Stimulated activated naive B cell treated with anti-CD40 and anti-IgM and Interleukin-4, amounts not matched to agents 10 μg/mL and 1 μg/mL and 100 μg/mL, for 72 hours (primary cell): Measurements from ENCODE around the gene KLHL22.
"Not testable (repeated sequence)": the region's sequence is repeated elsewhere in the genome, so short reads cannot be mapped to it uniquely, and the experiment has no call there.

Experiments used
- ATAC-seq, 2 donors: fragments of 150-1000 bp; cut with Tn5 transposase; replicated peaks; 2 replicates each; pipeline ENCODE4 v1.10.0; 2021; ENCODE audit warnings: moderate library complexity in 1 of 2
- DNase-seq: peaks from one replicate; pipeline ENCODE4 v3.0.0; 2021
- H3K27ac Mint-ChIP-seq: one replicate; pipeline ENCODE4 v1.8.0; 2022; ENCODE audit warnings: mild to moderate bottlenecking, mixed read lengths
- H3K27me3 Mint-ChIP-seq, 2 donors: one replicate each; pipeline ENCODE4 v1.8.0; 2022; ENCODE audit warnings: mixed read lengths in 2 of 2
- H3K36me3 Mint-ChIP-seq, 2 donors: one replicate each; pipeline ENCODE4 v1.8.0; 2022; ENCODE audit warnings: mixed read lengths in 2 of 2, mild to moderate bottlenecking in 1 of 2
- H3K4me1 Mint-ChIP-seq, 2 donors: one replicate each; pipeline ENCODE4 v1.8.0; 2022; ENCODE audit warnings: mixed read lengths in 2 of 2, mild to moderate bottlenecking in 1 of 2
- H3K4me3 Mint-ChIP-seq, 2 donors: one replicate each; pipeline ENCODE4 v1.8.0; 2022; ENCODE audit warnings: mild to moderate bottlenecking in 2 of 2, mixed read lengths in 2 of 2, moderate library complexity in 1 of 2
- H3K9me3 Mint-ChIP-seq, 2 donors: one replicate each; pipeline ENCODE4 v1.8.0; 2022; ENCODE audit warnings: mixed read lengths in 2 of 2, mild to moderate bottlenecking in 1 of 2

KLHL22 gene

GRCh38 chr22:20498913-20499312 is 3.3 kb upstream of the KLHL22 start:
- Mint-ChIP-seq H3K36me3 (no peaks in the 10 kb centered on the region), H3K27ac (no peak overlapping the region), H3K27me3 (no peaks in the 10 kb centered on the region), H3K9me3 (no peaks in the 10 kb centered on the region), H3K4me3 (no peak overlapping the region), H3K4me1 (peaks cover 7 to 14% of the 10 kb centered on the region in 2 donors)
- DNase-seq (no peak), ATAC-seq (no peak)

GRCh38 chr22:20497426-20497825 is 1.8 kb upstream of the KLHL22 start:
- no peak for ATAC-seq
- Mint-ChIP-seq H3K27ac (no peak overlapping the region), H3K27me3 (no peaks in the 10 kb centered on the region), H3K36me3 (no peaks in the 10 kb centered on the region), H3K4me1 (peaks cover 11 to 21% of the 10 kb centered on the region in 2 donors), H3K9me3 (no peaks in the 10 kb centered on the region), H3K4me3 (no peak overlapping the region)
- DNase-seq, result no peak

- Mint-ChIP-seq H3K36me3 (no peaks in the 10 kb centered on the region), H3K27me3 (no peaks in the 10 kb centered on the region), H3K4me1 (peaks cover 19 to 30% of the 10 kb centered on the region in 2 donors), H3K4me3 (peak overlapping the region; percentile 95 to 97), H3K9me3 (no peaks in the 10 kb centered on the region), H3K27ac (peak overlapping the region; percentile 93)
- peak; percentile 94 to 97 for ATAC-seq
- peak; percentile 94 for DNase-seq
These were observed 476 bp upstream of the KLHL22 start for GRCh38 chr22:20495861-20496681.

GRCh38 chr22:20491346-20491745 is 4.2 kb downstream of the KLHL22 start:
- no peak for ATAC-seq
- H3K27ac Mint-ChIP-seq, result no peak overlapping the region
- peaks cover 33 to 60% of the 10 kb centered on the region in 2 donors for H3K4me1 Mint-ChIP-seq

DNA sequence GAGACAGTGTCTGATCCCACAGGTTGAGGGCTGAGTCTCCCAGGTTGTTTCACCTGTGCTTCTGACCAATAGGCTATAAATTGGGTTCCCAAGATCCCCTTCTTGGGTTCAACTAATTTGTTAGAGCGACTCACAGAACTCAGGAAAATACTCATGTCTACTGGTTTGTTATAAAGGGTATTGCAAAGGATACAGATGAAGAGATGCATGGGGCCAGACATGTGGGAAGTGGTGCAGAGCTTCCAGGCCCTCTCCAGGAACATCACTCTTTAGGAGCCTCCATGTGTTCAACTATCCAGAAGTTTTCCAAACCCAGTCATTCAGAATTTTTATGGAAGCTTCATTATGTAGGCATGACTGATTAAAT is 4.7 kb downstream of the KLHL22 start:
- Mint-ChIP-seq H3K36me3 (peaks cover 11 to 25% of the 10 kb centered on the region in 2 donors), H3K27ac (peak overlapping the region; percentile 9), H3K27me3 (no peaks in the 10 kb centered on the region), H3K4me3 (no peak overlapping the region), H3K9me3 (no peaks in the 10 kb centered on the region), H3K4me1 (peaks cover 34 to 60% of the 10 kb centered on the region in 2 donors)
- no peak for DNase-seq
- no peak for ATAC-seq

More at GRCh38 chr22:20491346-20491745, 4.2 kb downstream of the KLHL22 start:
- peaks cover 8 to 22% of the 10 kb centered on the region in 2 donors for H3K36me3 Mint-ChIP-seq
- H3K4me3 Mint-ChIP-seq, result no peak overlapping the region
- DNase-seq, result no peak
- H3K27me3 Mint-ChIP-seq, result no peaks in the 10 kb centered on the region
- H3K9me3 Mint-ChIP-seq, result no peaks in the 10 kb centered on the region

DNA sequence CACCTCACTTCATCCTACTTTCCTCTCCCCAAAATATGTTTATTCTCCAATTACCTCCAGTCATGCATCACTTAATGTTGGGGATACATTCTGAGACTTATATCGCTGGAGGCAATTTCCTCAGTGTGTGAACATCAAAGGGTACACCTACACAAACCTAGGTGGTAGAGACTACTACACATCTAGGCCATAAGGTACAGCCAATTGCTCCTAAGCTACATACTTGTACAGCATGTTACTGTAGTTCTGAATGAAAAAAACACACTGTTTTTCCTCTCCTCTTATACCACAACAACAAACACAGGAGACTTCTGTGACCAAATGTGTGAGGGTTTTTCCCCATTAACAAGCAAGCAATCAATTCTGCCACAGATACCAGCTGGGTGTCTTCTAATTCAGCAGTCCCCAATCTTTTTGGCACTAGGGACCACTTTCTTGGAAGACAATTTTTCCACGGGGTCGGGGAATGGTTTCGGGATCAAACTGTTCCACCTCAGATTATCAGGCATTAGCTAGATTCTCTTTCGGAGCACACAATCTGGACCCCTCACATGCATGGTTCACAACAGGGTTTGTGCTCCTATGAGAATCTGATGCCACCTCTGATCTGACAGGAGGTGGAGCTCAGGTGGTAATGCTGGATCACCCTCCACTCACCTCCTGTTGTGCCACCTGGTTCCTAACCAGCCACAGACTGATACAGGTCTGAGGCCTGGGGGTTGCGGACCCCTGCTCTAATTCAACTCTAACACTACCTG is 5.2 kb downstream of the KLHL22 start:
- H3K9me3 Mint-ChIP-seq, result no peaks in the 10 kb centered on the region
- H3K4me3 Mint-ChIP-seq, result no peak overlapping the region
- H3K27me3 Mint-ChIP-seq, result no peaks in the 10 kb centered on the region
- H3K36me3 Mint-ChIP-seq, result peaks cover 11 to 27% of the 10 kb centered on the region in 2 donors
- DNase-seq (no peak), ATAC-seq (no peak)
- H3K4me1 Mint-ChIP-seq, result peaks cover 34 to 61% of the 10 kb centered on the region in 2 donors
- H3K27ac Mint-ChIP-seq, result peak overlapping the region; percentile 9

DNA sequence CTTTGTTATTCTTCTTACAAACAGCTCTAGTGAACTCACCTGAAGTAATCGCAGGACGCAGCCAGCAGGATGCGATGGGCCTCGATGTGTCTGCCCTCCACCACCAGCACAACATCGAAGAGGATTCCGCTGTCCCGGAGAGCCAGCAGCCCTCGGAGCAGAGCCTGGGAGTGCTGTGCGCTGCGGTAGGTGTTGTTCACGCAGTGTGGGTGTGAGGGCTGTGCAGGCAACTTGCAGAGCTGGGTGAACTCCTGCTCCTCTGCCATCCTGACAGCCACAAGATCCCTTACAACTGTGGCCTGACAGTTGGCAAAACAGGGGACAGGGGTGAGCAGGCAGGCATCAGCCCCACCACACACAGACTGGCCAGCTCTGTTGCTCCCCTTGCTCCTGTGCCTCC is 6.6 kb downstream of the KLHL22 start:
- peaks cover 29 to 57% of the 10 kb centered on the region in 2 donors for H3K4me1 Mint-ChIP-seq
- H3K36me3 Mint-ChIP-seq, result peaks cover 15 to 31% of the 10 kb centered on the region in 2 donors
- no peak overlapping the region for H3K4me3 Mint-ChIP-seq
- H3K27me3 Mint-ChIP-seq, result no peaks in the 10 kb centered on the region
- no peak overlapping the region for H3K27ac Mint-ChIP-seq
- ATAC-seq (no peak), DNase-seq (no peak)
- no peaks in the 10 kb centered on the region for H3K9me3 Mint-ChIP-seq

DNA sequence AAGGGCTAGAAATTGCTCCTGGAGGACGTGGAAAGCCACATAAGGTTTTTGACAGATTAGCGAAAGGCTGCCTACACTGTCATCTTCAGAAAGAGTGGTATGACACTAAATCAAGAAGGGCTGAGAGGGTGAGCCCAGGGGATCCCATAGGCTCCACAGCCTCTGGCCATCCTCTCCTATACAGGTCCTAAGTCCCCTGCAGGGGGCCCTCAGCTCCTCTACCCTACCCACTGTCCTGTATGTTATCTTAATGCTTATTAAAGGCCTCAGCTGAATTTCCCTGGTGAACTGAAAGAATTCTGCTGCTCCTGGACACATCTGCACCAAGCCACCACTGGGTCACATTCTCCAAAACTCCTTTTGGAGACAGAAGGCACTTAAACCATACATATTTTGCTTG is 7.9 kb downstream of the KLHL22 start:
- H3K27ac Mint-ChIP-seq, result peak overlapping the region; percentile 48
- H3K4me1 Mint-ChIP-seq, result peaks cover 25 to 52% of the 10 kb centered on the region in 2 donors
- no peak for ATAC-seq
- no peak overlapping the region for H3K4me3 Mint-ChIP-seq
- peaks cover 23 to 43% of the 10 kb centered on the region in 2 donors for H3K36me3 Mint-ChIP-seq
- H3K27me3 Mint-ChIP-seq, result no peaks in the 10 kb centered on the region
- no peaks in the 10 kb centered on the region for H3K9me3 Mint-ChIP-seq
- DNase-seq, result no peak

DNA sequence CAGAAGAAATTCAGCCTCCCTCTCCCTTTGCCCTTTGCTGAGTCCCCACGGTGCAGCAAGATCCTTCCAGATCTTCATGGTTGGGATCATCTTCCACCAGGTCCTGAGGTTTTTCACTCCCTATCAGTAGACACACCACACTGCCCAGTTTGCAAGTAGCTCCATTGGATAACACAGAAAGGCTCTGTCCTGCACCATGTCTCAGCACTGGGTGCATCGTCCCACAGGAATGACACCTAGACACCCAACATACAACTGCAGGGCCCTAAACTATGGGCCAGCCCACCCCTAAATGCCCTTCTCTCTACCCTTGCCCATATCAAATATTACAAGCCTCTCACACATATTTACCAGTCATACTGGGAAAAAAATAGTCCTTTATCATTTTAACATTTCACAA is 9.4 kb downstream of the KLHL22 start:
- Mint-ChIP-seq H3K4me3 (no peak overlapping the region), H3K27me3 (no peaks in the 10 kb centered on the region), H3K36me3 (peaks cover 23 to 46% of the 10 kb centered on the region in 2 donors), H3K27ac (no peak overlapping the region), H3K9me3 (no peaks in the 10 kb centered on the region), H3K4me1 (peaks cover 17 to 42% of the 10 kb centered on the region in 2 donors)
- ATAC-seq (no peak), DNase-seq (no peak)

- H3K4me1 Mint-ChIP-seq, result peaks cover 10 to 31% of the 10 kb centered on the region in 2 donors
- no peaks in the 10 kb centered on the region for H3K27me3 Mint-ChIP-seq
- H3K36me3 Mint-ChIP-seq, result peaks cover 23 to 46% of the 10 kb centered on the region in 2 donors
- H3K9me3 Mint-ChIP-seq, result no peaks in the 10 kb centered on the region
- ATAC-seq (no peak), DNase-seq (no peak)
- H3K4me3 Mint-ChIP-seq, result no peak overlapping the region
- H3K27ac Mint-ChIP-seq, result no peak overlapping the region
These were observed 10.5 kb downstream of the KLHL22 start for GRCh38 chr22:20484948-20485683.

- ATAC-seq (no peak), DNase-seq (no peak)
- no peak overlapping the region for H3K27ac Mint-ChIP-seq
- H3K27me3 Mint-ChIP-seq, result no peaks in the 10 kb centered on the region
- H3K9me3 Mint-ChIP-seq, result no peaks in the 10 kb centered on the region
- H3K36me3 Mint-ChIP-seq, result peaks cover 22 to 43% of the 10 kb centered on the region in 2 donors
- peaks cover 4 to 20% of the 10 kb centered on the region in 2 donors for H3K4me1 Mint-ChIP-seq
- no peak overlapping the region for H3K4me3 Mint-ChIP-seq
These were observed 11.8 kb downstream of the KLHL22 start for GRCh38 chr22:20483771-20484170.

- not testable (repeated sequence) for H3K27me3 Mint-ChIP-seq, H3K9me3 Mint-ChIP-seq, DNase-seq, H3K4me3 Mint-ChIP-seq, ATAC-seq
- peaks cover 22 to 37% of the 10 kb centered on the region in 2 donors for H3K36me3 Mint-ChIP-seq
- peak overlapping the region; percentile 5 for H3K27ac Mint-ChIP-seq
- H3K4me1 Mint-ChIP-seq, result peaks cover 4 to 13% of the 10 kb centered on the region in 2 donors
These were observed 12.5 kb downstream of the KLHL22 start for GRCh38 chr22:20483143-20483506.

DNA sequence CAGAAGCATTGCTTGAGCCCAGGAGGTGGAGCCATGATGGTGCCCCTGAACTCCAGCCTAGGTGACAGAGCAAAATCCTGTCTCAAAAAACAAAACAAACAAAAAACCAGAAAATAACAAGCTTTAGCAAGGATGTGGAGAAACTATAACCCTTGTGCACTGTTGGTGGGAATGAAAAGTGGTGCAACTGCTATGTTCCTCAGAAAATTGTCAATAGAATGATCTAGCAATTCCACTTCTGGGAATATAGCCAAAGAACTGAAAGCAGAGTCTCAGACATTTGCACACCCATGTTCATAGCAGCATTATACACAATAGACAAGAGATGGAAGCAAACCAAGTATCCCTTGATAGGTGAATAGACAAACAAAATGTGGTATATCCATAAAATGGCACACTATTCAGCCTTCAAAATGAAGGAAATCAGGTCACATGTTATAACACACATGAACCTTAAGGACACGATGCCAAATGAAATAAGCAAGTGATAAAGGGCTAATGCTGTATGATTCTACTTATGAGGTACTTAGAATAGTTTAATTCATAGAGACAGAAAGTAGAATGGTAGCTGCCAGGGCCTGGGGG is 15.9 kb downstream of the KLHL22 start:
- H3K27ac Mint-ChIP-seq, result no peak overlapping the region
- H3K4me3 Mint-ChIP-seq, result no peak overlapping the region
- peaks cover 12 to 19% of the 10 kb centered on the region in 2 donors for H3K36me3 Mint-ChIP-seq
- no peaks in the 10 kb centered on the region for H3K4me1 Mint-ChIP-seq
- no peaks in the 10 kb centered on the region for H3K9me3 Mint-ChIP-seq
- DNase-seq (no peak), ATAC-seq (no peak)
- H3K27me3 Mint-ChIP-seq, result no peaks in the 10 kb centered on the region

DNA sequence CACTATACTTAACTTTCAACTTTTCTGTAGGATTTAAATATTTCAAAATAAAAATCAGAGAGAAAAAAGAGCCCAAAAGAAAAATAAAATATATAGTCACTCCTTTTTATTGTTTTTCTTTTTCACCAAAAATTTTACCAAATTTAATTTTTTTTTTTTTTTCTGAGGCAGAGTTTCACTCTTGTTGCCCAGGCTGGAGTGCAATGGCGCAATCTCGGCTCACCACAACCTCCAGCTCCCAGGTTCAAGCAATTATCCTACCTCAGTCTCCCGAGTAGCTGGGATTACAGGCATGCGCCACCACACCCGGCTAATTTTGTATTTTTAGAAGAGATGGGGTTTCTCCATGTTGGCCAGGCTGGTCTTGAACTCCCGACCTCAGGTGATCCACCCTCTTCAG is 17.5 kb downstream of the KLHL22 start:
- ATAC-seq, H3K27me3 Mint-ChIP-seq, H3K4me1 Mint-ChIP-seq, DNase-seq, H3K4me3 Mint-ChIP-seq, H3K9me3 Mint-ChIP-seq, H3K27ac Mint-ChIP-seq: not testable (repeated sequence)
- peaks cover 6 to 13% of the 10 kb centered on the region in 2 donors for H3K36me3 Mint-ChIP-seq
